Stimulated activated CD8-positive, alpha-beta memory T cell treated with anti-CD3 and anti-CD28 coated beads, Interleukin-12 subunit alpha, Interleukin-12 subunit beta, amount 100 ng/mL, for 24 hours (primary cell): ENCODE results near the gene GRIN3B.
"Not testable (repeated sequence)": the region's sequence is repeated elsewhere in the genome, so short reads cannot be mapped to it uniquely, and the experiment has no call there.

ENCODE experiments used
- DNase-seq: peaks from one replicate; pipeline ENCODE4 v3.0.0-alpha.2; 2020; ENCODE audit errors: extremely low read depth

GRIN3B gene

GRCh38 chr19:1019616-1019961, 19.4 kb downstream of the GRIN3B start:
- no peak for DNase-seq

GRCh38 chr19:1019980-1020867, 20.0 kb downstream of the GRIN3B start:
- DNase-seq: no peak

GRCh38 chr19:1020868-1021425, 20.7 kb downstream of the GRIN3B start, which contains the start of gene TMEM259:
TSS of gene TMEM259 (minus strand) at chr19:1021123. CDS start at chr19:1020996, 127 bp downstream.
- DNase-seq: peak; percentile 92

- not testable (repeated sequence) for DNase-seq
These were observed 23.6 kb downstream of the GRIN3B start for GRCh38 chr19:1023883-1024188.

- not testable (repeated sequence) for DNase-seq
These were observed 24.9 kb downstream of the GRIN3B start for GRCh38 chr19:1025080-1025479.

GRCh38 chr19:1025960-1026782, 26.0 kb downstream of the GRIN3B start, which contains the start of gene CNN2:
TSS of gene CNN2 (plus strand) at chr19:1026608. CDS start at chr19:1026662, 54 bp downstream.
- DNase-seq: no peak

GRCh38 chr19:1026783-1027649, 26.8 kb downstream of the GRIN3B start:
- no peak for DNase-seq

- DNase-seq: no peak
These were observed 27.4 kb downstream of the GRIN3B start for GRCh38 chr19:1027650-1028061.

- DNase-seq: no peak
These were observed 28.1 kb downstream of the GRIN3B start for GRCh38 chr19:1028062-1028926.

- no peak for DNase-seq
These were observed 32.1 kb downstream of the GRIN3B start for GRCh38 chr19:1032264-1032867.

- DNase-seq: no peak
These were observed 35.9 kb downstream of the GRIN3B start for GRCh38 chr19:1035998-1036621.

GRCh38 chr19:1037621-1038064, 37.4 kb downstream of the GRIN3B start:
- DNase-seq: no peak

- no peak for DNase-seq
These were observed 38.9 kb downstream of the GRIN3B start for GRCh38 chr19:1038978-1039645.

GRCh38 chr19:1039646-1040475, 39.6 kb downstream of the GRIN3B start, which contains the start of gene ABCA7:
TSS of gene ABCA7 (plus strand) at chr19:1040107. CDS start at chr19:1041362, 1,255 bp downstream.
- DNase-seq: peak; percentile 99

GRCh38 chr19:1040476-1041271, 40.5 kb downstream of the GRIN3B start:
- DNase-seq: peak; percentile 71

- DNase-seq: no peak
These were observed 41.1 kb downstream of the GRIN3B start for GRCh38 chr19:1041272-1041834.
